ENCODE measurements around the gene PDE11A.

- TF ChIP-seq POLR2AphosphoS5 (IDR thresholded peaks at IDR 0.05; ENCODE audit: low read depth, low read length) = no peak
- peak; percentile 38 to 75 (median 68); a peak in 5 of 6 replicates for TF ChIP-seq CTCF (IDR thresholded peaks at IDR 0.05 in 2 of 3, conservative IDR thresholded peaks at IDR 0.05 in 1 of 3; ENCODE audit: borderline replicate concordance in 1 of 3, insufficient read depth in 1 of 3, low read depth in 2 of 3, low read length in 2 of 3)
Measured at GRCh38 chr2:178109813-178110212, 37.2 kb upstream of the PDE11A start.
